ENCODE results near the gene POLR3H.
"Not testable (repeated sequence)": the region's sequence is repeated elsewhere in the genome, so short reads cannot be mapped to it uniquely, and the experiment has no call there.

The POLR3H gene, protein sequence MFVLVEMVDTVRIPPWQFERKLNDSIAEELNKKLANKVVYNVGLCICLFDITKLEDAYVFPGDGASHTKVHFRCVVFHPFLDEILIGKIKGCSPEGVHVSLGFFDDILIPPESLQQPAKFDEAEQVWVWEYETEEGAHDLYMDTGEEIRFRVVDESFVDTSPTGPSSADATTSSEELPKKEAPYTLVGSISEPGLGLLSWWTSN

DNA sequence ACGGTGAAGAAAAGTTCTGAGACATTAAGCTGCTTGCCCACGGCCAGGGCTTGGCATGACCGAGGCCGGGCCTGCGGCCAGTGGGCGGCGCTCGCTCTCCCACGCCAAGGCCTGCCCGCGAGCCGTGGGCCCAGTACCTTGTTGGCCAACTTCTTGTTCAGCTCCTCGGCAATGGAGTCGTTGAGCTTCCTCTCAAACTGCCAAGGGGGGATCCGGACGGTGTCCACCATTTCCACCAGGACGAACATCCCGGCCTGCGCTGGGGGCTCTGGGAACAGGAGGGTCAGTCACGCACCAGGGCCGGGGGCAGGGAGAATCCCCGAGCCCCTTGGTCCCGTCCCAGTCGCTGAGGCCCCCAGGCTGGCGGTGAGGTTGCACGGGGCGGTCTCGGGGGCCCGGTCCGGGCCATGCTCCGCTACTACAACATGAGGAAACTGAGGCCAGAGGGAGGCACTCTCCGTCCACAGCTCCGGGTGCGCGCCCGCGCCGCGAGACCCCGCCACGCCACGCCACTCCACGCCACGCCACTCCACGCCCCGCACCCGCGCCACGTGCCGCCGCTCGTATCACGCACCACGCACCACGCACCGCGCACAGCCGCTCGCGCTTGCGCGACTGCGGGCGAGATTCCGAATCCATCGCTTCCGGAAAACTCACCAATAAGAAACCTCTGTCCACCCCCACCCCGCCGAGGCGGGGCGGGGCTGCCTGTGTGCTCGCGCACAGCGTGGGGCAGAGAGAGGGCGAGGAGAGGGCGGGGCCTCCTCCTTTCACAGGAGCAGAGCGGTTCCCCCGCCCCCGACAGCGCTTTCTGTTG, at the start of gene POLR3H:
Gene POLR3H (minus strand): TSS at position 617 of the 817 bp plus-strand sequence. CDS start 369 bp downstream, at position 248.
- DNase-seq (ENCODE audit: low spot score), result peak; percentile 99

DNA sequence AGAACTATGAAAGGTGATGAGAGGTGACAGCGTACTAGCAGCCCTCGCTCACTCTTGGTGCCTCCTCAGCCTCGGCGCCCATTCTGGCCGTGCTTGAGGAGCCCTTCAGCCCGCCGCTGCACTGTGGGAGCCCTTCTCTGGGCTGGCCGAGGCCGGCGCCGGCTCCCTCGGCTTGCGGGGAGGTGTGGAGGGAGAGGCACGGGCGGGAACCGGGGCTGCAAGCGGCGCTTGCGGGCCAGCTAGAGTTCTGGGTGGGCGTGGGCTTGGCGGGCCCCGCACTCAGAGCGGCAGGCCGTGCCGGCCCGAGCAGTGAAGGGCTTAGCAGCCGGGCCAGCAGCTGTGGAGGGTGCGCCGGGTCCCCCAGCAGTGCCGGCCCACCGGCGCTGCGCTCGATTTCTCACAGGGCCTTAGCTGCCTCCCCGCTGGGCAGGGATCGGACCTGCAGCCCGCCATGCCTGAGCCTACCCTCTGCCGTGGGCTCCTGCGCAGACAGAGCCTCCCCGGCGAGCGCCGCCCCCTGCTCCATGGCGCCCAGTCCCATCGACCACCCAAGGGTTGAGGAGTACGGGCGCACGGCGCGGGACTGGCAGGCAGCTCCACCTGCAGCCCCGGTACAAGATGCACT, 49.2 kb upstream of the POLR3H start:
- DNase-seq (ENCODE audit: low spot score), result not testable (repeated sequence)

DNA sequence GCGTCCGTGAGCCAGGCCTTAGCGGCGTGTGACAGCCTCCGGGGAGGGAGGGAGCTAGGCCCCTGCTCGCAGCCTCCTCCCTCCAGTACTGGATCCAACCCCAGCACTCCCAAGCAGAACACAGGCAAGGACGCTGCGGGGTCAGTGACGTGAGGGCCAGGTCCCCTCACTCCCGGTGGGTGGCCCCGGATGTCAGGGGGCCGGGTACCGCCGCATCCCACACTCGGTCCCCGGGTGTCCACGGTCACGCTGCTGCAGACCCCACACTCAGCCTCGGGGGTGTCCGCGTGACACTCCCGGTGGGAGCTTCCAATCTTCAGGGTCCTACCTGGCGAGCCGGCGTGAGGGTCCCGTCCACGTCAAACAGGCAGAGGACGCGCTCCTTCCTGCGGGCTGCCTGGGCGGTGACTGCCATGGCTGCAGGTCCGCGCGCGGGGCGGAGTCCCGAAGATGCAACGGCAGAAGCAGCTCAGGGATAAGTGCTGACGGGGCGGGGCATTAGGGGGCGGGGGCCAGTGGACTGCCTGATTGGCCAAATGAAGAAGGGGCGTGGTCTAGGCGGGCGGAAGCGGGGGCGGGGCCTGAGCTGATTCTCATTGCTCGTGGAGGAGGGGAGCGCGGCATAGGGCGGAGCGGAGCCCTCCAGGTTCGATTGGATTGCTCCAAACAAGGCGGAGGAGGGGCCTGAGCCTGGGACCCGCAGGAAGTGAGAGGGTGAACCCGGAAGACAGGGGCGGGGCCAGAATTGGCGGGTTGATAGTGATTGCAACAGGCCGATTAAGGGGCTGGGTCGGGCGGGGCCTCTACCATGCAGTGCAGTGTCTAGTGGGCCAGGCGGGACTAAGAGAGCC, 45.3 kb upstream of the POLR3H start, which contains the start of gene PMM1:
Gene PMM1 (minus strand): TSS at position 450 of the 851 bp plus-strand sequence. CDS start 35 bp downstream, at position 415.
- peak; percentile 99 for DNase-seq (ENCODE audit: low spot score)

DNA sequence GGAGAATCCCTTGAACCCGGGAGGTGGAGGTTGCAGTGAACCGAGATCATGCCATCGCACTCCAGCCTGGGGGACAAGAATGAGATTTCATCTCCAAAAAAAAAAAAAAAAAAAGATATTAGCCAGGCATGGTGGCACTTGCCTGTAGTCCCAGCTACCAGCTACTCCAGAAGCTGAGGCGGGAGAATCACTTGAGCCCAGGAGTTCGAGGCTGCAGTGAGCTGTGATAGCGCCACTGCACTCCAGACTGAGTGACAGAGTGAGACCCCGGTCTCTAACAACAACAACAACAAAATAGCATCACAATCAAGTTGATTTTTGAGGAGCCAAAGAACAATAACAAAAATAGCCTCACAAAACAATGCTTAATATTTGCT, 43.1 kb upstream of the POLR3H start:
- DNase-seq (ENCODE audit: low spot score), result no peak

DNA sequence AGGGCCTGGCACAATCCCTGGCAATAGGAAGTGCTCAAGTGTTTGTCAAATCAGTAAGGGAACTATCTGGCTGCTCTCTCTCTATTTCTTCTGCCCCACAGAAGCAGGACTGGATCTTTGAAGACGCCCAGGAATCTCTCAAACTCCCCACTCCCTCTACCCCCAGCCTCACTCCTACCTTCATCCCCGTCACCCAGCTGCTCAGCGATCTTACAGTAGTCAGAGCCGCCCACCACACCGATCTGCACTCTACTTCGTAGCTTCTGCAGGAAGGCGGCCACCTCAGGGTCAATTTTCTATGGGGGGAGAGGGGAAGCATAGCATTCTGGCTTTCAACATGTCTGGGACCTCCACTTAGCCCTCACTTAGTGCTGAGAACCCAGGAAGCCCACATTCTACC, 41.6 kb upstream of the POLR3H start:
- no peak for DNase-seq (ENCODE audit: low spot score)

DNA sequence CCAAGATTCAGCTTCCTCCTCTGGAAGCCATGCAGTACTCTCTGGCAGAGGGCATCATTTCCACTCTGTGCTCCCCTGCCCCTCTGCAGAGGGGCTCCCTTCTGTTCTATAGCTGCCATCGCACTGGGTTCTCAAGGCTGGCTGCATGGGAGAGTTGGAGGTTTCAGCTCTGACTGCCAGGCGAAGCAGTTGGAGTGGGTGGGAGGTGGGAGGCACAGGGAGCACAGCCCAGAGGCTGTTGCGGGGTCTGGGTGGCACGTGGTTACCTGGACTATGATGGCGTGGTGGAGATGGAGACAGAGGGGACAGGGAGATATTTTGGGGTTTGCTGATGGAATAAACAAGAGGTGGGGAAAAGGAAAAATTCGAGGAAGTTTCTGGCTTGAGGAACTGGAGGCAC, 40.6 kb upstream of the POLR3H start:
- DNase-seq (ENCODE audit: low spot score), result no peak

DNA sequence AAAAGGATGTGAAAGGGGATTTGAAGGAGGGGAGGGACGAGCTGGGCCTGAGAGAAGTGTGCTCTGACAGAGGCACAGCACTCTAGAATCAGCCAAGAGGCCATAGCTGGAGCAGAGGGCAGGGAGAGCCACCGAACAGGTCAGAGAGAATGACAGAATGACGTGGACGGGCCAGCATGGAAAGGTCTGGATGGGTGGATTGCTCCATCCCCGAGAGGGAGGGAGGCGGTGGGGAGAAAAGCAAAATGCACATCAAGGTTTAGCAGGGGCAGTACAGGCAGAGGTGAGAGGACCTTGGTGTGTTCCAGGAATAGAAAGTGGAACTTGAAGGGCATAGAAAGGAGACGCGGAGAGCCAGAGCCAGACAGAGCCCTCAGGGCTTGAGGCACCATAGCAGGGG, 38.4 kb upstream of the POLR3H start:
- DNase-seq (ENCODE audit: low spot score), result no peak

DNA sequence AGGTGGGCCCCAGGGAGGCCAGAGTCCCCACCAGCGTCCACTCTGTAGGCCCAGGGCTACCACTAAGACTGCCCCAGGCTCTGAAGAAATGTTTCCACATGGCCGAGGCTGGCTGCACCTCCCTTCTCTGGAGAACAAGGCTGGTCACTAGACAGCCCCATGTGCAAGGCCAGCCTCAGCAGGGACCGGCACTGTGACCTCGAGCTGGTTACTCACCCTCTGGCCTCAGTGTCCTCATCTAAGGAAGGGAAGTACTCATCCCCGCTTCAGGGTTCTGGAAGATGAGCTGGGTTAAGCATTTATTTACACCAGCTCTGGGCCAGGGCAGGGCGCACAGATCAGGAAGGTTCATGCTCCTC, 35.7 kb upstream of the POLR3H start:
- no peak for DNase-seq (ENCODE audit: low spot score)

- DNase-seq (ENCODE audit: low spot score), result no peak
These were observed 35.2 kb upstream of the POLR3H start for GRCh38 chr22:41579297-41579996.

DNA sequence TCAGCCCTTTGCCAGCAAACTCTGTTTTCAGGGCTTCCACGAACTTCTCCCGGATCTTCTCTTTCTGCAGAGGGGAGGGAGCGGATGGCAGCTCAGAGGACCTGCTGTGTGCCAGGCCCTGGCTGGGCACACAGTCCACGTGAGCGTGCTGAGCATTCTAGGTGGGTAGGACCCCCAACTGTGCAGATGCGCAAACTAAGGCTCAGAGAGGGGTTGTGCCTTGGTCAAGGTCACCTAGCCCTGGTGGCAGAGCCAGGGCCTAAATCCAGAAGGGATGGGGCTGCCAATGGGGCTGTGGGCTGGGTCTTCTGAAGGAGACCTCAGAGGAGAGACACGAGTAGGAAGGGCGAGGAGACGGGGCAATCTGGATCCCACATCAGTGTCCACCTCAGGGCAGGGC, 34.5 kb upstream of the POLR3H start:
- DNase-seq (ENCODE audit: low spot score), result no peak

GRCh38 chr22:41578114-41578513, 33.8 kb upstream of the POLR3H start:
- no peak for DNase-seq (ENCODE audit: low spot score)

GRCh38 chr22:41576877-41577276, 32.6 kb upstream of the POLR3H start:
- peak; percentile 60 for DNase-seq (ENCODE audit: low spot score)

DNA sequence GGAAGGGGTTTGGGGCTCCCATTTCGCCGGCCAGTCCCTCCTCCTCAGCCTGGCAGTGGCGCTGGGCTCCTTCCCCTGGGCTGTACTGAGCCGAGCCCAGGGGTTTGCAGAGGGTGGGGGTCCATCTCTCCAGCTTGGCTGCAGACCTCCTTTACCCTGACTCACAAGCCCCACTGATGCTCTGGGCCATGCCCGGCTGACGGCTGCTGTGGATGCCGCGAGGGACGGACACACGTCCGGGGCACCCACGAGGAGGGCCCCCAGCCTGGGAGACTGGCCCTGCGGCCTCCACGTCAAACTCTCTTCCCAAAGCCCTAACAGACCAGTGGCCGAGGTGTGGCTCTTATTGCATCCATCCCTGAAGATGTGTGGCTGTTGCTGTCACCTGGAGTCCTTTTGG, 31.3 kb upstream of the POLR3H start:
- no peak for DNase-seq (ENCODE audit: low spot score)

GRCh38 chr22:41574847-41575381, 30.6 kb upstream of the POLR3H start:
- DNase-seq (ENCODE audit: low spot score), result no peak

GRCh38 chr22:41573677-41574076, 29.4 kb upstream of the POLR3H start:
- no peak for DNase-seq (ENCODE audit: low spot score)

DNA sequence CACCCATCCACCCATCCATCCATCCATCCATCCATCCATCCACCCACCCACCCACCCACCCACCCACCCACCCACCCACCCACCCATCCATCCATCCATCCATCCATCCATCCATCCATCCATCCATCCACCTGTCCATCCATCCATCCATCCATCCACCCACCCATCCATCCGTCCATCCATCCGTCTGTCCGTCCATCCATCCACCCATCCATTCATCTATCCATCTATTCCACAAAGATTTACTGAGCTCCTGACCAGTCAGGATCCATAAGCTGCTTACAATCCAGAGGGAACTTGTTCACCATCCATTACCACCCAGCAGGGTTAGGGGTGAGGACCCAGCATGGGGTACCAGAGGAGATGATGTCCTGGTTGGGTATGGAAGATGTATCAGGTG, 28.0 kb upstream of the POLR3H start:
- not testable (repeated sequence) for DNase-seq (ENCODE audit: low spot score)

- no peak for DNase-seq (ENCODE audit: low spot score)
These were observed 27.5 kb upstream of the POLR3H start for GRCh38 chr22:41571786-41572185.

- DNase-seq (ENCODE audit: low spot score), result no peak
These were observed 26.0 kb upstream of the POLR3H start for GRCh38 chr22:41570221-41570620.

DNA sequence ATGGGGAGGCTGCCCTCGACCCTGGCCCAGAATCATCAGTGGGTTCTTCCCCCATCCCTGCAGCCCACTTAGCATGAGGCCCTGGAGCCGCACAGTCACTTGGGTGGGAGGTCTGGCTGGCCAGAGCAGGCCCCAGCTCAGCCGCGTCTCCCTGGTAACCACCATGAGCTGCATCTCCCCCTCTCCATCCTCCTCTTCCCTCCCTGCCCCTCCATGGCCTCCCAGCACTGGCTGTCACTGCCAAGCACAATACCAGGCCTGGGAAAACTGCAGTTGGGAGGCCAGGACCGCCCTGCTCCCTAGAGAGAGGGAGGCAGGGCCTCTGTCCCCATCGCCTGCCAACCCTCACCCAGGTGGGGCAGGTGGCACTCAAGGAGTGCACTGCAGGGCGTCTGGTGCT, 24.5 kb upstream of the POLR3H start:
- no peak for DNase-seq (ENCODE audit: low spot score)

- no peak for DNase-seq (ENCODE audit: low spot score)
These were observed 23.2 kb upstream of the POLR3H start for GRCh38 chr22:41567512-41567768.

DNA sequence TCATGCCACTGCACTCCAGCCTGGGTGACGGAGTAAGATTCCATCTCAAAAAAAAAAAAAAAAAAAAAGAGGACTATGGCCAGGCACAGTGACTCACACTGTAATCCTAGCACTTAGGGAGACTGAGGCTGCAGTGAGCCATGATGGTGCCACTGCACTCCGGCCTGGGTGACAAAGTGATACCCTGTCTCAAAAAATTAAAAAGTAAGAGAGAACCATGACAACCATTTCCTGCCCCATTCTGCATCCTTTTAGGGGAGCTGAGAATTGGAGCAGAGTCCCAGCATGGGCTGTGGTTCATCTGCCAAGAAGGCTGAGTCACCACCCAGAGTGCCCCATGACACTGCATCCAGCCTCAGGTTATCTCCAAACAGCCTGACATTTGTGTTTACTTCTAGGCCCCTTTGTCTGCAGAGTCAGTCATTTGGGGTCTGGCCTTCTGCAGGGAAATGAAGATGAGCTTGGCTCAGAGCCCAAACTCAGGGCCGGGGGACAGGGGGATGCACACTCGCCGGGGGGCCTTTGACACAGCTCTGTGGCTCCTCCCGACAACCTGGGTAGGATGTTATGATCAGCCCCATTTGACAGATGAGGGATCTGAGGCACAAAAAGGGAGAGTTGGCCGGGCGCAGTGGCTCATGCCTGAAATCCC, 21.3 kb upstream of the POLR3H start:
- peak; percentile 84 for DNase-seq (ENCODE audit: low spot score)
